HL-60 (cell line): Measurements from ENCODE around the gene M1AP.

Experiments
- DNase-seq, 2 experiments: peaks; one replicate each; pipeline ENCODE4 v3.0.0-alpha.2; 2010 to 2020; ENCODE audit warnings: low read depth in 1 of 2, low spot score in 1 of 2
- H3K27ac ChIP-seq: fragments of 250-450 bp; sonication (Bioruptor Pico); replicated peaks from 2 replicates; pipeline ENCODE4 v1.5.1; 2020; ENCODE audit warnings: mild to moderate bottlenecking, moderate library complexity
- H3K27me3 ChIP-seq: fragments of 250-450 bp; sonication (Bioruptor Pico); 2 replicates; pipeline ENCODE4 v1.5.1; 2021; ENCODE audit warnings: mild to moderate bottlenecking, moderate library complexity; ENCODE audit not compliant: insufficient read depth, poor library complexity, severe bottlenecking
- H3K4me3 ChIP-seq: replicated peaks from 2 replicates; pipeline ENCODE4 v1.5.1; 2011; ENCODE audit warnings: mild to moderate bottlenecking, control low read depth, low read length; ENCODE audit not compliant: insufficient read depth
- CTCF ChIP-seq: IDR thresholded peaks from one replicate; pipeline ENCODE4 v1.5.1; 2011; ENCODE audit warnings: low read length, control low read depth, inconsistent platforms; ENCODE audit not compliant: insufficient read depth
- GABPA ChIP-seq: IDR thresholded peaks from 2 replicates; pipeline ENCODE4 v1.6.1; 2012; ENCODE audit warnings: low read depth
- POLR2AphosphoS5 ChIP-seq: IDR thresholded peaks from 2 replicates; pipeline ENCODE4 v1.6.1; 2012; ENCODE audit warnings: low read depth
- REST ChIP-seq: IDR thresholded peaks from 2 replicates; pipeline ENCODE4 v1.6.1; 2012; ENCODE audit warnings: low read depth; ENCODE audit not compliant: insufficient replicate concordance
- SPI1 ChIP-seq: IDR thresholded peaks from 2 replicates; pipeline ENCODE4 v1.6.1; 2012; ENCODE audit warnings: low read depth, mild to moderate bottlenecking, borderline replicate concordance

The M1AP gene

GRCh38 chr2:74583504-74583903, 64.6 kb downstream of the M1AP start:
- no peaks in the 10 kb centered on the region for H3K27me3 ChIP-seq
- no peak overlapping the region for H3K4me3 ChIP-seq
- DNase-seq, result no peak
- no peak overlapping the region for H3K27ac ChIP-seq
- TF ChIP-seq SPI1, result no peak
- TF ChIP-seq POLR2AphosphoS5, result no peak
- no peak for TF ChIP-seq GABPA
- no peak for TF ChIP-seq CTCF
- TF ChIP-seq REST, result no peak

- no peak overlapping the region for H3K4me3 ChIP-seq
- DNase-seq, result no peak
- TF ChIP-seq POLR2AphosphoS5, result no peak
- no peak for TF ChIP-seq CTCF
- no peak for TF ChIP-seq GABPA
- TF ChIP-seq SPI1, result no peak
- TF ChIP-seq REST, result no peak
- H3K27me3 ChIP-seq, result no peaks in the 10 kb centered on the region
- no peak overlapping the region for H3K27ac ChIP-seq
Measured at GRCh38 chr2:74582184-74582583, 65.9 kb downstream of the M1AP start.

DNA sequence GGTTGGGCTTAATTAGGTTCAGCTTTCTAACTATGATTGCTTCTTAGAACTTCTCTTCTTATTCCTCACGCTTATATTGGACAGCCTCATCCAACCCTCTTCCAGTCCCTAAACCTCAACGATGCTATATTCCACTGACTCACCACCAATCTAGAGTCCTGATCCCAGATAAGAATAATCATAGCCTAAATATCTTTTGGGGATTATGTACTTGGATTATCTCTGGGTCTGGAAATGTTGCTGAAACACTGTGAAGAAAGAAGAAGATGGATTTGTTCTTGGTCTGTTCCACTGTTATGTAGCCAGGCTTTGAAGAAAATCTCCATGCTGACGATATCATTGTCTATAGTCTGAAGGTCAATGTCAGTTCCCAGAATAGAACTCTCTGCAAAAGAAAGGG, 66.7 kb downstream of the M1AP start:
- TF ChIP-seq POLR2AphosphoS5, result no peak
- no peak for TF ChIP-seq SPI1
- no peak for TF ChIP-seq CTCF
- no peak for TF ChIP-seq GABPA
- no peak for TF ChIP-seq REST
- no peak for DNase-seq
- H3K27ac ChIP-seq, result no peak overlapping the region
- H3K4me3 ChIP-seq, result no peak overlapping the region
- H3K27me3 ChIP-seq, result no peaks in the 10 kb centered on the region
